HG02973 (cell line): Measurements from ENCODE around the gene NUF2.

Experiments
- ATAC-seq: cut with Tn5 transposase; IDR thresholded peaks from one replicate; pipeline ENCODE4 v1.9.1; 2021; ENCODE audit warnings: moderate library complexity; ENCODE audit not compliant: unreplicated experiment

Gene NUF2

GRCh38 chr1:163399976-163400601 lies 78.3 kb downstream of the NUF2 start:
- ATAC-seq, result no peak

DNA sequence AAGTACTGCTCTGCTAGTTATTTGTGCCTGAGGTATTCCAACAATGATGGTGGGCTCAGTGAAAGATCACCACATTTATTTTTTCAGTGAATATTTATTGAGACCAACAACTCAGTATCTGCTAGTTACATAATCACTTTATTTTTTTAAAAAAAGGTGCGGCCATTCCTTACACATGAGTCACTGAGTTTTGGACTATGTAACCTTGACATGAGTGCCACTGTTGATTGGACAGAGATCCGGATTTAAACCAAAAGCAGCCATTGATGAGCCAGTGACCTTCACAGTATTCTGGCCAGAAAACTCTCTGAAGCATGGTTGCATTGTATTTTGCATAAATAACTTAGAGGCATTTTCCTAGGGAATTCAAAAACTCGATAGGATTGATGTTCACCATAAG lies 79.5 kb downstream of the NUF2 start:
- no peak for ATAC-seq
